ENCODE measurements around the gene LY86. TPM values are rescaled to one million over a fixed set of nuclear protein-coding genes. Genes with fewer than 3 reads are reported as not detected.

The LY86 gene
- total RNA-seq, 1 experiment from 2014 or later = not detected

GRCh38 chr6:6699741-6700367, 111.3 kb downstream of the LY86 start:
- Mint-ChIP-seq H3K36me3 (ENCODE audit: insufficient read depth, unreplicated experiment) (no peaks in the 10 kb centered on the region), H3K4me3 (ENCODE audit: low read depth, unreplicated experiment) (no peak overlapping the region), H3K9me3 (ENCODE audit: low read depth, unreplicated experiment) (no peaks in the 10 kb centered on the region), H3K4me1 (ENCODE audit: low read depth, unreplicated experiment) (peaks cover 18% of the 10 kb centered on the region), H3K27me3 (ENCODE audit: unreplicated experiment) (no peaks in the 10 kb centered on the region), H3K27ac (ENCODE audit: unreplicated experiment) (no peak overlapping the region)
- intact Hi-C loops (cut with micrococcal nuclease; ENCODE audit: unreplicated experiment) = no loop called here
- no TSS peak for BruUV-seq (replicated peaks)
- CTCF ChIA-PET = interaction anchor here (1.3 kb wide), 1 partner anchor 13 kb away, joined by 6 read pairs; no protein-coding TSS in a partner anchor
- DNase-seq = peak; percentile 81
- no peak for TF ChIP-seq CTCF (IDR thresholded peaks at IDR 0.05; ENCODE audit: unreplicated experiment)

- peaks cover 10% of the 10 kb centered on the region for H3K4me1 Mint-ChIP-seq (ENCODE audit: low read depth, unreplicated experiment)
- no peaks in the 10 kb centered on the region for H3K36me3 Mint-ChIP-seq (ENCODE audit: insufficient read depth, unreplicated experiment)
- BruUV-seq (replicated peaks) = no TSS peak
- no peak for TF ChIP-seq CTCF (IDR thresholded peaks at IDR 0.05; ENCODE audit: unreplicated experiment)
- no peaks in the 10 kb centered on the region for H3K9me3 Mint-ChIP-seq (ENCODE audit: low read depth, unreplicated experiment)
- no peak overlapping the region for H3K4me3 Mint-ChIP-seq (ENCODE audit: low read depth, unreplicated experiment)
- intact Hi-C loops (cut with micrococcal nuclease; ENCODE audit: unreplicated experiment) = no loop called here
- no peak overlapping the region for H3K27ac Mint-ChIP-seq (ENCODE audit: unreplicated experiment)
- DNase-seq = no peak
- CTCF ChIA-PET = interaction anchor here (1.3 kb wide), 1 partner anchor 12 kb away, joined by 6 read pairs; no protein-coding TSS in a partner anchor
- no peaks in the 10 kb centered on the region for H3K27me3 Mint-ChIP-seq (ENCODE audit: unreplicated experiment)
Observed at GRCh38 chr6:6700407-6701270, 112.1 kb downstream of the LY86 start.

- Mint-ChIP-seq H3K36me3 (ENCODE audit: insufficient read depth, unreplicated experiment) (no peaks in the 10 kb centered on the region), H3K27ac (ENCODE audit: unreplicated experiment) (no peak overlapping the region), H3K27me3 (ENCODE audit: unreplicated experiment) (no peaks in the 10 kb centered on the region), H3K9me3 (ENCODE audit: low read depth, unreplicated experiment) (no peaks in the 10 kb centered on the region), H3K4me1 (ENCODE audit: low read depth, unreplicated experiment) (no peaks in the 10 kb centered on the region), H3K4me3 (ENCODE audit: low read depth, unreplicated experiment) (no peak overlapping the region)
- no TSS peak for BruUV-seq (replicated peaks)
- DNase-seq = no peak
- CTCF ChIA-PET = interaction anchor here (1.5 kb wide), 1 partner anchor 11 kb away, joined by 3 read pairs; no protein-coding TSS in a partner anchor
- no peak for TF ChIP-seq CTCF (IDR thresholded peaks at IDR 0.05; ENCODE audit: unreplicated experiment)
- intact Hi-C loops (cut with micrococcal nuclease; ENCODE audit: unreplicated experiment) = no loop called here
Observed at GRCh38 chr6:6701864-6702263, 113.3 kb downstream of the LY86 start.

GRCh38 chr6:6703699-6704098, 115.2 kb downstream of the LY86 start:
- Mint-ChIP-seq H3K4me1 (ENCODE audit: low read depth, unreplicated experiment) (no peaks in the 10 kb centered on the region), H3K36me3 (ENCODE audit: insufficient read depth, unreplicated experiment) (no peaks in the 10 kb centered on the region), H3K9me3 (ENCODE audit: low read depth, unreplicated experiment) (no peaks in the 10 kb centered on the region), H3K4me3 (ENCODE audit: low read depth, unreplicated experiment) (no peak overlapping the region), H3K27me3 (ENCODE audit: unreplicated experiment) (no peaks in the 10 kb centered on the region), H3K27ac (ENCODE audit: unreplicated experiment) (no peak overlapping the region)
- DNase-seq = no peak
- CTCF ChIA-PET = interaction anchor here (0.6 kb wide), 1 partner anchor 514 kb away, joined by 3 read pairs; no protein-coding TSS in a partner anchor
- BruUV-seq (replicated peaks) = no TSS peak
- intact Hi-C loops (cut with micrococcal nuclease; ENCODE audit: unreplicated experiment) = no loop called here
- TF ChIP-seq CTCF (IDR thresholded peaks at IDR 0.05; ENCODE audit: unreplicated experiment) = no peak

Data from Calu3 (cell line).